Measurements from ENCODE around the gene MPHOSPH6. TPM values are rescaled to one million over a fixed set of nuclear protein-coding genes. Genes with fewer than 3 reads are reported as not detected.
"Not testable (repeated sequence)": the region's sequence is repeated elsewhere in the genome, so short reads cannot be mapped to it uniquely, and the experiment has no call there.

The MPHOSPH6 gene
- total and polyA plus RNA-seq, 7 donors: 20.0 to 39.1 (median 27.5) TPM

- DNase-seq: no peak
- Histone ChIP-seq H3K9me3 (no peaks in the 10 kb centered on the region), H3K27me3 (no peaks in the 10 kb centered on the region), H3K4me1 (peaks cover 0 to 7% (median 0%) of the 10 kb centered on the region in 4 donors), H3K4me3 (no peak overlapping the region), H3K36me3 (no peaks in the 10 kb centered on the region), H3K27ac (no peak overlapping the region)
- intact Hi-C loops (cut with DNase I): no loop called here
- WGBS, 2 donors: 59 to 71% methylated on average over 1 of the region's 1 CpG
- TF ChIP-seq CTCF (IDR thresholded peaks at IDR 0.05): no peak
Observed at GRCh38 chr16:82116535-82116934, 53.5 kb downstream of the MPHOSPH6 start.

GRCh38 chr16:82113741-82114140, 56.3 kb downstream of the MPHOSPH6 start:
- intact Hi-C loops (cut with DNase I): no loop called here
- DNase-seq: no peak
- H3K36me3 ChIP-seq: no peaks in the 10 kb centered on the region
- H3K27ac ChIP-seq: no peak overlapping the region
- TF ChIP-seq POLR2A (IDR thresholded peaks at IDR 0.05) (no peak), POLR2AphosphoS5 (IDR thresholded peaks at IDR 0.05) (no peak), EP300 (IDR thresholded peaks at IDR 0.05) (no peak), CTCF (IDR thresholded peaks at IDR 0.05) (no peak)
- no peaks in the 10 kb centered on the region for H3K27me3 ChIP-seq
- H3K9me3 ChIP-seq: no peaks in the 10 kb centered on the region
- no peak overlapping the region for H3K4me3 ChIP-seq
- 68 to 69% methylated on average over 3 of the region's 3 CpGs for WGBS, 2 donors
- peaks cover 0 to 7% (median 0%) of the 10 kb centered on the region in 4 donors for H3K4me1 ChIP-seq

- no peaks in the 10 kb centered on the region for H3K9me3 ChIP-seq
- WGBS, 2 donors: 68 to 82% methylated on average over 2 of the region's 2 CpGs
- TF ChIP-seq POLR2AphosphoS5 (IDR thresholded peaks at IDR 0.05) (no peak), CTCF (IDR thresholded peaks at IDR 0.05) (no peak), EP300 (IDR thresholded peaks at IDR 0.05) (no peak), POLR2A (IDR thresholded peaks at IDR 0.05) (no peak)
- intact Hi-C loops (cut with DNase I): no loop called here
- no peaks in the 10 kb centered on the region for H3K36me3 ChIP-seq
- no peaks in the 10 kb centered on the region for H3K27me3 ChIP-seq
- H3K4me1 ChIP-seq: peaks cover 0 to 7% (median 0%) of the 10 kb centered on the region in 4 donors
- no peak overlapping the region for H3K4me3 ChIP-seq
- no peak for DNase-seq
- H3K27ac ChIP-seq: no peak overlapping the region
Observed at GRCh38 chr16:82111944-82112343, 58.1 kb downstream of the MPHOSPH6 start.

GRCh38 chr16:82109266-82109665, 60.8 kb downstream of the MPHOSPH6 start:
- H3K4me1 ChIP-seq; H3K27me3 ChIP-seq; H3K9me3 ChIP-seq; intact Hi-C loops (cut with DNase I); H3K4me3 ChIP-seq; DNase-seq; H3K36me3 ChIP-seq; H3K27ac ChIP-seq: not testable (repeated sequence)
- 80% methylated on average over 3 of the region's 3 CpGs for WGBS, 2 donors

- no peak for TF ChIP-seq POLR2A (IDR thresholded peaks at IDR 0.05)
- TF ChIP-seq POLR2AphosphoS5 (IDR thresholded peaks at IDR 0.05): no peak
- TF ChIP-seq EP300 (IDR thresholded peaks at IDR 0.05): no peak
- TF ChIP-seq CTCF (IDR thresholded peaks at IDR 0.05): no peak
- 93 to 95% methylated on average over 6 of the region's 6 CpGs for WGBS, 2 donors
- no peak overlapping the region for H3K27ac ChIP-seq
- no peaks in the 10 kb centered on the region for H3K27me3 ChIP-seq
- intact Hi-C loops (cut with DNase I): no loop called here
- no peaks in the 10 kb centered on the region for H3K4me1 ChIP-seq
- no peaks in the 10 kb centered on the region for H3K9me3 ChIP-seq
- no peaks in the 10 kb centered on the region for H3K36me3 ChIP-seq
- no peak overlapping the region for H3K4me3 ChIP-seq
- DNase-seq: no peak
Observed at GRCh38 chr16:82108774-82109173, 61.2 kb downstream of the MPHOSPH6 start.
